K562 (cell line): ENCODE data around the gene CEP250. TPM values are rescaled to one million over a fixed set of nuclear protein-coding genes. Genes with fewer than 3 reads are reported as not detected.
A peak's percentile ranks its signal among the peaks of the same experiment; 100 is the strongest.
"Not testable (repeated sequence)": the region's sequence is repeated elsewhere in the genome, so short reads cannot be mapped to it uniquely, and the experiment has no call there.

ENCODE experiments used
- ATAC-seq: fragments of 200-7000 bp; cut with Tn5 transposase; 3 replicates; pipeline ENCODE4 v1.9.1; 2020; ENCODE audit warnings: moderate library complexity
- BruUV-seq: library from RNA; stranded (reverse); fragments of 400-500 nt; replicated peaks from 2 replicates; lab custom pipeline; 2021; lab: Mats Ljungman, UMichigan
- CTCF ChIA-PET: fragments of 300-600 bp; formaldehyde crosslinking; extraction: SDS; loops from one replicate; lab custom pipeline; 2021; ENCODE audit warnings: low intra/inter-chr PET ratio; lab: Yijun Ruan, JAX
- POLR2A ChIA-PET: fragments of 300-600, 350-650 bp; sonication (Branson Sonifier 250); formaldehyde crosslinking; extraction: SDS; loops from one replicate; lab custom pipeline; 2021; ENCODE audit warnings: antibody characterized with exemption, inconsistent platforms; lab: Yijun Ruan, JAX
- DNase-seq, 4 experiments: peaks; one replicate each; pipeline versions ENCODE4 v3.0.0 to v3.0.0-alpha.2; 2011 to 2018; ENCODE audit warnings: low spot score in 3 of 4, mixed read lengths in 3 of 4; ENCODE audit errors: extremely low read depth in 1 of 4
- FAIRE-seq: peaks from 2 replicates; lab custom pipeline; 2011; peaks lifted over from hg19 to GRCh38; lab: Jason Lieb, UNC
- H2AFZ ChIP-seq: 2 replicates; pipeline ENCODE4 v1.6.0; 2011; ENCODE audit warnings: low read depth, low read length, control low read depth, inconsistent platforms
- H3K27ac ChIP-seq: fragments of 200-600 bp; 3 replicates; pipeline ENCODE4 v1.8.0; 2011; ENCODE audit warnings: low read depth, mild to moderate bottlenecking, control low read depth, inconsistent platforms, low read length, moderate library complexity, mixed read lengths; ENCODE audit errors: extremely low read depth
- H3K27me3 ChIP-seq, 2 experiments: fragments of 300-600 bp in 1 of 2; 2 replicates in 1 of 2; 3 replicates in 1 of 2; pipeline versions ENCODE4 v1.6.0 to v1.8.0; 2011; ENCODE audit warnings: inconsistent platforms in 2 of 2, low read length in 2 of 2, mild to moderate bottlenecking in 1 of 2, mixed read lengths in 1 of 2, moderate library complexity in 1 of 2; ENCODE audit not compliant: control insufficient read depth in 2 of 2, insufficient read depth in 2 of 2
- H3K36me3 ChIP-seq: fragments of 300-600 bp; 3 replicates; pipeline ENCODE4 v1.8.0; 2011; ENCODE audit warnings: mild to moderate bottlenecking, low read length, inconsistent platforms; ENCODE audit not compliant: control insufficient read depth, insufficient read depth
- H3K4me1 ChIP-seq, 2 experiments: fragments of 200-600 bp in 1 of 2; replicated peaks in 1 of 2; 2 replicates in 1 of 2; 3 replicates in 1 of 2; pipeline versions ENCODE4 v1.5.1 to v1.8.0; 2011; ENCODE audit warnings: inconsistent platforms in 2 of 2, low read length in 2 of 2, mild to moderate bottlenecking in 1 of 2, mixed read lengths in 1 of 2, moderate library complexity in 1 of 2; ENCODE audit not compliant: control insufficient read depth in 2 of 2, insufficient read depth in 2 of 2
- H3K4me2 ChIP-seq: 2 replicates; pipeline ENCODE4 v1.6.1; 2011; ENCODE audit warnings: low read length, control low read depth, inconsistent platforms, mixed read lengths; ENCODE audit not compliant: insufficient read depth
- H3K4me3 ChIP-seq: fragments of 200-600 bp; sonication (generic), shearing (Covaris generic); 2 replicates; pipeline ENCODE4 v1.5.1; 2016; ENCODE audit warnings: control low read depth, inconsistent platforms
- H3K79me2 ChIP-seq: fragments of 200-600 bp; 3 replicates; pipeline ENCODE4 v1.8.0; 2011; ENCODE audit warnings: low read length, inconsistent platforms; ENCODE audit not compliant: control insufficient read depth, insufficient read depth
- H3K9ac ChIP-seq, 2 experiments: 2 replicates each; pipeline versions ENCODE4 v1.6.0 to v1.6.1; 2011; ENCODE audit warnings: low read depth in 2 of 2, low read length in 2 of 2, control low read depth in 1 of 2, inconsistent platforms in 1 of 2, mild to moderate bottlenecking in 1 of 2, mixed read lengths in 1 of 2; ENCODE audit not compliant: insufficient read depth in 1 of 2
- H3K9me1 ChIP-seq: one replicate; pipeline ENCODE4 v1.6.0; 2011; ENCODE audit warnings: inconsistent platforms, mild to moderate bottlenecking, low read length, moderate library complexity; ENCODE audit not compliant: control insufficient read depth, insufficient read depth
- H3K9me3 ChIP-seq: replicated peaks from 2 replicates; pipeline ENCODE4 v1.5.1; 2011; ENCODE audit warnings: low read depth, low read length, inconsistent platforms; ENCODE audit not compliant: control insufficient read depth, insufficient read depth
- H4K20me1 ChIP-seq: replicated peaks from 2 replicates; pipeline ENCODE4 v1.6.1; 2011; ENCODE audit warnings: low read length, inconsistent platforms, mixed read lengths; ENCODE audit not compliant: control insufficient read depth, insufficient read depth
- CBX5 ChIP-seq: IDR thresholded peaks from 2 replicates; pipeline ENCODE4 v1.6.1; 2014; ENCODE audit warnings: low read depth, borderline replicate concordance
- DPF2 ChIP-seq: fragments of 450-650 bp; IDR thresholded peaks from 2 replicates; pipeline ENCODE4 v1.6.1; 2016
- MYBL2 ChIP-seq, 2 experiments: fragments of 450-650 bp in 1 of 2; sonication (generic) in 1 of 2; formaldehyde crosslinking in 1 of 2; IDR thresholded peaks; 2 replicates each; pipeline versions ENCODE4 v1.6.1 to v1.8.1; 2017 to 2022; ENCODE audit warnings: borderline replicate concordance in 1 of 2, inconsistent platforms in 1 of 2, low read depth in 1 of 2, mild to moderate bottlenecking in 1 of 2, missing genetic modification reagents in 1 of 2, moderate library complexity in 1 of 2
- PURB ChIP-seq: sonication (generic); formaldehyde crosslinking; IDR thresholded peaks from 2 replicates; pipeline ENCODE4 v1.9.0; 2021; ENCODE audit warnings: low read depth, mild to moderate bottlenecking, missing genetic modification reagents
- ZNF347 ChIP-seq: fragments of 450-650 bp; formaldehyde crosslinking; IDR thresholded peaks from 2 replicates; pipeline ENCODE4 v1.4.0; 2020; ENCODE audit warnings: low read depth, mild to moderate bottlenecking, moderate library complexity
- WGBS: fragments of 100-300 bp; shearing (Covaris generic); methylation state at CpG from one replicate; pipeline ENCODE4 v1.1.6; 2016; ENCODE audit warnings: low coverage, mixed read lengths; ENCODE audit not compliant: insufficient coverage; ENCODE audit errors: missing lambda C conversion rate; 5-methylcytosine and 5-hydroxymethylcytosine counted together
- in situ Hi-C: fragments of 300-500 bp; cut with MboI; formaldehyde crosslinking; loops from 4 replicates; pipeline ENCODE4 v1.15.0; 2018; ENCODE audit warnings: inconsistent platforms, mixed read lengths
- intact Hi-C: fragments of 100-400 bp; cut with micrococcal nuclease; formaldehyde crosslinking; loops from 2 replicates; pipeline ENCODE4 v1.14.2; 2022
- polyA plus RNA-seq, 8 experiments: library from polyadenylated mRNA; depleted of rRNA in 4 of 8; stranded (reverse) in 5 of 8; unstranded in 3 of 8; fragments of >200 nt; fragmentation: Nextera tagmentation in 2 of 8; fragmentation: Illumina TruSeq in 1 of 8; extraction: Ambion mirVana in 2 of 8; extraction: Trizol in 1 of 8; gene quantifications; 2 replicates each; pipeline versions ENCODE4 v1.2.1 to v1.2.3, GENCODE V29; 2011 to 2014; ENCODE audit warnings: inconsistent platforms in 1 of 8, missing spikeins in 1 of 8
- total RNA-seq, 7 experiments: library from RNA; depleted of rRNA in 6 of 7; stranded (reverse); fragments of >200 nt in 6 of 7; fragmentation: Illumina TruSeq in 2 of 7; extraction: Trizol in 2 of 7; gene quantifications; 2 replicates each; pipeline versions ENCODE4 v1.2.1 to v1.2.3, GENCODE V29; 2011 to 2021; ENCODE audit warnings: low replicate concordance in 1 of 7
- TF ChIP-seq, protein P1 (sequence below): sonication (generic); formaldehyde crosslinking; IDR thresholded peaks from 2 replicates; pipeline ENCODE4 v1.8.1; 2023; ENCODE audit warnings: mild to moderate bottlenecking, missing genetic modification reagents

The CEP250 gene
- total and polyA plus RNA-seq, 9 of the 15 experiments (the other 6 are each of a cell fraction or from before 2014, with no cell fraction given) = 2.5 to 41.9 (median 20.5) TPM

- TF ChIP-seq CBX5 (no peak), ZNF347 (CRISPR knock-in tag) (no peak), PURB (CRISPR knock-in tag) (no peak), MYBL2 (IDR thresholded peaks at IDR 0.05; ENCODE audit: low read depth) (no peak), MYBL2 (CRISPR knock-in tag; IDR thresholded peaks at IDR 0.05; ENCODE audit: borderline replicate concordance) (no peak)
- TF ChIP-seq, all 486 proteins: peak for 0
Observed at GRCh38 chr20:35451295-35451694, 4.1 kb upstream of the CEP250 start (continued).

DNA sequence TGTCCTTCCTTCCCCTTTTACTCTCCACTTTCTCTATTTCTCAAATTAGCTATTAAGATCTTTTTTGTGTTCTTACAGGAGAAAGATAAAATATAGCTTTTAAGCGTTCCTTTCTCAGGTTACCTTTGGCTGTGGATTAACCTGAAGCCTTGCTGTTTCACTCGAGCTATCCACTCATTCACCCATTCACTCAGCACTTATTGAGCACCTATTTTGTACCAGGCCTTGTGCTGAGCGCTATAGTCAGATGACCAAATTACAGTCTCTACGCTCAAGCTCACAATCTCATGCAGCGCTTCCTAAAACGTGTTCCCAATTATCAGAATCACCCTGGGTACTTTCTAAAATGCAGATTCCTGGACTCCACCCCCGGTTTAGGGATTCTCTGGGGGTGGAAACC is 1.8 kb upstream of the CEP250 start:
- Histone ChIP-seq H3K4me1 (peaks cover 11 to 18% of the 10 kb centered on the region in 2 experiments; a peak in 4 of 5 replicates), H3K79me2 (peaks cover 30% of the 10 kb centered on the region), H3K9ac (0 out of 4 replicates have a peak overlapping the region, but pooled peaks of 1 of the 2 experiments have one; percentile 17), H3K4me2 (peak overlapping the region; percentile 100), H2AFZ (peak overlapping the region; percentile 40; the same call in 1 of the 2 replicates), H4K20me1 (no peaks in the 10 kb centered on the region), H3K36me3 (0 out of 3 replicates have a peak, but pooled peaks cover 3% of the 10 kb centered on the region), H3K9me1 (no peaks in the 10 kb centered on the region)
- in situ Hi-C loops = no loop called here
- ChIA-PET CTCF (no interaction called here), POLR2A (interaction anchor here (1.4 to 1.8 kb wide), 3 partner anchors 12 to 170 kb away, joined by 4 to 7 read pairs (median 5); no protein-coding TSS in a partner anchor)
- FAIRE-seq = no peak
- BruUV-seq = no TSS peak
- TF ChIP-seq DPF2 = no peak
- TF ChIP-seq, protein P1, sequence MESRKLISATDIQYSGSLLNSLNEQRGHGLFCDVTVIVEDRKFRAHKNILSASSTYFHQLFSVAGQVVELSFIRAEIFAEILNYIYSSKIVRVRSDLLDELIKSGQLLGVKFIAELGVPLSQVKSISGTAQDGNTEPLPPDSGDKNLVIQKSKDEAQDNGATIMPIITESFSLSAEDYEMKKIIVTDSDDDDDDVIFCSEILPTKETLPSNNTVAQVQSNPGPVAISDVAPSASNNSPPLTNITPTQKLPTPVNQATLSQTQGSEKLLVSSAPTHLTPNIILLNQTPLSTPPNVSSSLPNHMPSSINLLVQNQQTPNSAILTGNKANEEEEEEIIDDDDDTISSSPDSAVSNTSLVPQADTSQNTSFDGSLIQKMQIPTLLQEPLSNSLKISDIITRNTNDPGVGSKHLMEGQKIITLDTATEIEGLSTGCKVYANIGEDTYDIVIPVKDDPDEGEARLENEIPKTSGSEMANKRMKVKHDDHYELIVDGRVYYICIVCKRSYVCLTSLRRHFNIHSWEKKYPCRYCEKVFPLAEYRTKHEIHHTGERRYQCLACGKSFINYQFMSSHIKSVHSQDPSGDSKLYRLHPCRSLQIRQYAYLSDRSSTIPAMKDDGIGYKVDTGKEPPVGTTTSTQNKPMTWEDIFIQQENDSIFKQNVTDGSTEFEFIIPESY (CRISPR knock-in tag) = 0 out of 2 replicates have a peak, but pooled peaks have one; percentile 52
- TF ChIP-seq, all 486 proteins: peak for 1
- 53% methylated on average over 7 of the region's 7 CpGs for WGBS
- Histone ChIP-seq H3K9me3 (no peaks in the 10 kb centered on the region), H3K27me3 (no peaks in the 10 kb centered on the region), H3K27ac (no peak overlapping the region), H3K4me3 (peak overlapping the region; percentile 62)
- ATAC-seq = no peak
- DNase-seq = no peak
- intact Hi-C loops = no loop called here

- peaks cover 15 to 20% of the 10 kb centered on the region in 2 experiments; a peak in 4 of 5 replicates for H3K4me1 ChIP-seq
- H3K4me2 ChIP-seq = peak overlapping the region; percentile 100
- H4K20me1 ChIP-seq, H3K9me3 ChIP-seq, FAIRE-seq, DNase-seq, H3K9me1 ChIP-seq, ATAC-seq, intact Hi-C loops, BruUV-seq, in situ Hi-C loops, H3K27me3 ChIP-seq, H3K27ac ChIP-seq: not testable (repeated sequence)
- H3K9ac ChIP-seq = peak overlapping the region; percentile 51 to 97; a peak in 3 of 4 replicates
- 78% methylated on average over 5 of the region's 7 CpGs for WGBS
- H3K4me3 ChIP-seq = peak overlapping the region; percentile 62; the same call in 1 of the 2 replicates
- H3K36me3 ChIP-seq = peaks cover 23% of the 10 kb centered on the region
- POLR2A ChIA-PET = interaction anchor here (0.6 to 1.9 kb wide), 7 partner anchors 11 to 631 kb away, joined by 3 to 6 read pairs (median 4); partner anchors contain the start of gene NCOA6
- 0 out of 2 replicates have a peak overlapping the region, but pooled peaks have one; percentile 22 for H2AFZ ChIP-seq
- CTCF ChIA-PET = interaction anchor here (0.6 to 0.7 kb wide), 2 partner anchors 150 to 496 kb away, joined by 3 to 4 read pairs; no protein-coding TSS in a partner anchor
- H3K79me2 ChIP-seq = peaks cover 30% of the 10 kb centered on the region
Observed at GRCh38 chr20:35456700-35457099, 1.3 kb downstream of the CEP250 start.
